GM03348 (cell line): ENCODE measurements around the gene CACNA2D4.

Experiments
- DNase-seq: peaks from one replicate; pipeline ENCODE4 v3.0.0; 2012; ENCODE audit warnings: low spot score

Gene CACNA2D4

GRCh38 chr12:1933342-1934051 lies 15.0 kb upstream of the CACNA2D4 start:
- no peak for DNase-seq

DNA sequence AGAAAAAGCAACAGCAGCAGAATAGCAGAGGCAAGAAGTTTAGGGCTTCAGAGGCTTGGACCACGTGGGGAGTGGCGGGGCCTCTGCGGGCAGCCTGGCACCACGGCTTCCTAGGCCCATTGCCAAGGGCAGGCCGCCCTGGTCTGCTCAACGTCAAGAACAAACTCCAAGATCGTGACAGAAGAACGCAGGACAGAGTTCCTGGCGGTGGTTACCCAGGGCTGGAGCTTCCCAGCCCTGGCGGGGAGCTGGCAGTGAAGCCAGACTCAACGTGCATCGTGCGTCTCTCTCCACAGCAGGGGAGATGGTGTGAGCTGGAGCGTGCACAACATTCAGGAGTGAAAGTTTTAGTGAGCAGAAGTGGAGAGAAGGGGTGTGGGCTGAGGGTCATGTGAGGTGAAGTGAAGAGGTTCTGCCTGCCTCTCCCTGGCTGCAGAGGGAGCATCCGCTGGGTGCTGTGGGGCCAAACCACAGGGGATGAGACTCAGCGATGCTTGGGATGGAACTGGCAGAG lies 13.9 kb upstream of the CACNA2D4 start:
- DNase-seq: peak; percentile 33

GRCh38 chr12:1931642-1932041 lies 13.2 kb upstream of the CACNA2D4 start:
- DNase-seq: no peak

GRCh38 chr12:1930803-1931597 lies 12.5 kb upstream of the CACNA2D4 start:
- no peak for DNase-seq

DNA sequence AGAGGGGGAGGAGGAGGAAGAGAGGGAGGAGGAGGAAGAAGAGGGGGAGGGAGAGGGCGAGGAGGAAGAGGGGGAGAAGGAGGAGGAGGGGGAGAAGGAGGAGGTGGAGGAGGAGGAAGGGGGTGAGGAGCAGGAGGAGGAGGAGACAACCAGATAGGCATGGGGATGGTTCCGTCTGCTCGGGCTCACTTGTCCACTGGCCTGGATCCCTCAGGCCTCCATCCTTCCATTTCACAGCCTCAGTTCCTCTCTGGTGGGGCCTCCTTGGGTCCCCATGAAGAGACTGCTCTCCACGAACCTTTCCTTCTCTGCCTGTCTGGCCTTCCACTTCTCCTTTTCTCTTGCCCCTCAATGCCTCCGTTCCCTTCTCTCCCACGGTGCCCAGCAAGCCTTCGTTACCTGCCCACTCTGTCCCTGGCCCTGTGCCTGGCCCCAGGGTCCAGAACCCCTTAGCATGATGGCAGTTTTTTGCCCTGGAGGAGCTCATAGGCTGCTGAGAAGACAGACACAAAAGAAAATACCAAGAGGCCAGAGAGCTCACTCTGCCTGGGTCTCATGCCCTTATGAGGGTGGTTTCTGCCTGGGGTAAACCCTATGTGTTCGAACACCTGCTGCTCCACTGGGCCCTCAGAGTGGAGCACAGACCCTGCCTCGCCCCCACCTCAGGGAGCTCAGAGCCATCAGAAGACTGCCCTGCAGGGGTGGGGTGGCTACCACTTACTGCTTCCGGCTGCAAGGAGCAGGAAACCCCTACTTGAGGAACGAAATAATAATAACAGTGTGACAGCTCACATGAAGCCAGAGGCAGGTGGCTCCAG lies 11.7 kb upstream of the CACNA2D4 start:
- no peak for DNase-seq

DNA sequence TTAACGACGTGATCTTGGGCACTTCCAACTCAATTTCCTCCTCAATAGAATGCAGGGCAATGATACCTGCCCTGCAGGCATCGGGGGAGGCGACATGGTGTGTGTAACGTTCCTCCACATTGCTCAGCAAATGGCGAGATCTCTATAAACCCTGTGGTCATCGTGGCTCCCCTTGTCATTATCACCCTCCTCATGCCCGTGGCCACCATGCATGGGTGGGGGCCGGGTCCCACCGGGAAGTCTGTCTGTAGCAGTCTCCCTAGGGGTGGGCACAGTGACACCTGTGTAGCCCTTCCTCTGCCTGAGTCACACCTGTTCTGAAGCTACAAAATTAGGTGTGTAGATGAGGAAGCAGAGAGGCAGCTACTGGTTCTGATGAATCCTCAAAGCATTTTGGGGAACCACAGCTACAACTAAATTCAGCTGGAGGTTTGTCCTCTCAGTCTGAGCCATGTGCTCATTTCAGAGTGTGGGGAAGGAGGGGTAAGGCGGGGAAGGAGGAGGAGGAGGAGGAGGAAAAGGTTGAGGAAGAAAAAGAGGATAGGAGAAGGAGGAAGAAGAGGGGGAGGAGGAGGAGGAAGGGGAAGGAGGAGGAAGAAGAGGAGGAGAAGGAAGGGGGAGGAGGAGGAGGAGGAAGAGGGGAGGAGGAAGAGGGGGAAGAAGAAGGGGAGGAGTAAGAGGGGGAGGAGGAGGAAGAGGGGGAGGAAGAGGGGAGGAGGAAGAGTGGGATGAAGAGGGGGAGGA lies 11.0 kb upstream of the CACNA2D4 start:
- no peak for DNase-seq

DNA sequence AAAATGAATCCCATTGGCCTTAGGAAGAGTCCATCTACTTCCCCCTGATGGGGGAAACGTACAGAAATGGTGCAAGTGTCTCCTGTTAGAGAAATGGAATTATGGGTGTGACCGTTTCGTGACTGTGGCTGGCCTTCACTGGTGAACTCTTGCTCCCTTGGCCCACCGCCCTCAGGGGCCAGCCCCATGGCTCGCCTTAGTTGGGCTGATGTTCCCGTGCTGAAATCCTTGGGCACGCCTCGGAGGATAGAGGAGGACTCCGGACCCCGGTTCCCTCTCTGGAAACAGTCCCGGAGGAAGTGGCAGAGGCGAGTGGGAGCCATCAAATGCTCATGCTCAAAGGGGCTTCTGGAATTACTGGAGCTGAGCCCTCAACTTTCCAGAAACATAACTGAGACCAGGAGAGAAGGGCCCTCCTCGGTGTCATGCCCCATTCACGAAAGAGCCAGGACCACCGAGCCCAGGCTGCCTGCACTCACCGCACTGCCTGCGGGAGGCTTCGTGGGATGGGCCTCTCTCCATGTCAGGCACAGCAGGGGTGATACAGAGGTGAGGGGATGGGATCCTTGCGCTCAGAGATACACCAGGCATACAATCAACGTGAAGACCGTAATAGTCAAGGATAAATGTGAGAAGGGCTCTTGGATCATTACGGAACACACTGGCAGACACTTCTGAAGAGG lies 10.1 kb upstream of the CACNA2D4 start:
- no peak for DNase-seq

DNA sequence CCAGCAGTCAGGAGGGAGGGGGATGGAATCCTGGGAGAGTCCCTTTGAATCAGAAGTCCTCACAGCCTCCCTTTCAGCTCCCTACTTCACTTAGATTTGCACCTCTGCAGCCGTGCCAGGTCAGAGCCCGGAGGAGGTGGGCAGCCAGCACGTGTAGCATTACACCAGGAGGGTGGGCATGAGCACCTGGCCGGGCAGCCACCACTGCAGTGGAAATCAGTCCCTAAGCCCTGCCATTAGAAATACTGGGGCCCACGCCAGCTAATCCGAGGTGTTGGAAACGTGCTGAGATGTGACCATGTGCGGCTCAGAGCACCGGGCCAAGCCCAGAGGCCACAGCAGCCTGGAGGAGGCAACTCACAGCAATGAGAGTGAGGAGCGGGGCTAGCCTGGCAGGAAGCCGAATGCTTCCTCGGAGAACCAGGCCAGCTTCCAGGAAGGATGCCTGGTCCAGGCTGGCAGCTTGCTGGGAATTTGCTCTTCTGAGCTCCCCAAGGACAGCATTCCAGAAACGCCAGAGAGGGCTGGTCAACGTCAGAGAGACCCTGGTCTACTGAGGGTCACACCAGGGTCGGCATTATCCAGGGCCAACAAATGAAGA lies 9.4 kb upstream of the CACNA2D4 start:
- DNase-seq: no peak

GRCh38 chr12:1927051-1927680 lies 8.7 kb upstream of the CACNA2D4 start:
- no peak for DNase-seq

DNA sequence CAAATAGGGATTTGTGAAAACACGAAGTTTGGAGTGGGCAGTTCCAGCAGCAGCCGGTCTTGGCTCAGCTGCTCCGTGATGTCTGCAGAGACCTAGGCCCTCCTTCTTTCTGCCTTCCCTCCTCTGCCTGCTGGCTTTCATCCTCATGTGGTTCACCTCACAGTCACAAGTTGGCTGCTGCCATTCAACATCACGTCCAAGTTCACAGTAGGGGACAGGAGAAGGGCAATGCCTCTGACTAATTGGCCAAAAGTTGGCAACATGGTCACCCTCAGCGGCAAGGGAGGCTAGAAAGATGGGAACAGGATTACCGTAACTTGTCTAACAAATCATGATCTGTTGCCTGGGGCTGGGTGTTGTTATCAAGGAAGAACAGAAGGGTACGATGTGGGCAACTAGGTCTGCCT lies 7.8 kb upstream of the CACNA2D4 start:
- no peak for DNase-seq

DNA sequence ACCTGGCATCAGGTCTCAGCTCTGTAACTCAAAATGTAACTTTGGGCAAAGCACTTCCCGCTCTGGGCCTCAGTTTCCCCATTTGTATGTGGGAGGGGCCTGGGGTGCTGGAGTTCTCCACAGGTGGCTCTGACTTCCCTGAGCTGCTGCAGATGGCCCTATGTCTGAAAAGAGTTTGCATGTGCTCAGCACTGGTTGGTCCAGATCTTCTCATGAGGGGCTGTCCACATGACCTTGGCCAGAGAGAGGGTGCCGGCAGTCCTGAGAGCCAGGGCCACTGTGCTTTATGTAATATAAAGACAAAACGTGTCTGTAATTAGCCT lies 7.2 kb upstream of the CACNA2D4 start:
- no peak for DNase-seq

DNA sequence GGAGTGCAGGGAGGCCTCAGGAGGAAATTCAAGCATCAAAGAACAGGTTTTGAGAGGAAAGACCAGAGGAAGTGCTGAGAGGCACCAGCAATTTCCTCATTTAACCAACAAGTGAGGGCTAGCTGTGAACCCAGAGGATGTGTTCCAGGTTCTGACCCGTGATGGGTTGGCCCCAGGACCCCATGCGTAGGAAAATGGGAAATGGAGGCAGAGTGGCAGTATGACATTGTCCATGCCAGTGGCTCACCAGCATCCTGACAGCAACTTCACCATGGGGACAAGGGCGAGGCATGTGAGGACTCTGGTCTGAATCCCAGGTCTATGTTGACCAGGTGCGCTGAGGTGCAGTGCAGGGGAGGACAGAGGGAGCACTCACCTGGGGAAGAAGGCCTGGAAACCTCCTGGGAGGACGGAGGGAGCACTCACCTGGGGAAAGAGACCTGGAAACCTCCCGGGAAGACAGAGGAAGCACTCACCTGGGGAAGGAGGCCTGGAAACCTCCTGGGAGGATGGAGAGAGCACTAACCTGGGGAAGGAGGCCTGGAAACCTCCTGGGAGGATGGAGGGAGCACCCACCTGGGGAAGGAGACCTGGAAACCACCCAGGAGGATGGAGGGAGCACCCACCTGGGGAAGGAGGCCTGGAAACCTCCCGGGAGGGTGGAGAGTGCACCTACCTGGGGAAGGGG lies 6.7 kb upstream of the CACNA2D4 start:
- no peak for DNase-seq

GRCh38 chr12:1922985-1923384 lies 4.5 kb upstream of the CACNA2D4 start:
- peak; percentile 1 for DNase-seq

- DNase-seq: peak; percentile 2
Observed at GRCh38 chr12:1922075-1922709, 3.7 kb upstream of the CACNA2D4 start.

- DNase-seq: peak; percentile 2
Observed at GRCh38 chr12:1920971-1921370, 2.5 kb upstream of the CACNA2D4 start.

DNA sequence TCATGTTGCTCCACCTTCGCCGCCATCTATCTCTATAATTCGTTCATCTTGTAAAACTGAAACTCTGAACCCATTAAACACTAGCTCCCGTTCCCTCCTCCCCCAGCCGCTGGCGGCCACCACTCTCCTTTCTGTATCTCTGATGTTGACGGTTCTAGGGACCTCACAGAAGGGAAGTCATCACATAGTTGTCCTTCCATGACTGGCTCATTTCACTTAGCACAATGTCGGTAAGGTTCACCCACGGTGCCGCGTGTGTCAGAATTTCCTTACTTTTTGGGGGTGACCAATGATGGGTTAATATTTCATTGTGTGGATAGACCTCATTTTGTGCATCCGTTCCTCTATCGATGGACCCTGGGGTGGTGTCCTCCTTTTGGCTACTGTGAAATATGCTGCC lies 2.0 kb upstream of the CACNA2D4 start:
- DNase-seq: no peak

GRCh38 chr12:1919763-1920162 lies 1.3 kb upstream of the CACNA2D4 start:
- DNase-seq: no peak

DNA sequence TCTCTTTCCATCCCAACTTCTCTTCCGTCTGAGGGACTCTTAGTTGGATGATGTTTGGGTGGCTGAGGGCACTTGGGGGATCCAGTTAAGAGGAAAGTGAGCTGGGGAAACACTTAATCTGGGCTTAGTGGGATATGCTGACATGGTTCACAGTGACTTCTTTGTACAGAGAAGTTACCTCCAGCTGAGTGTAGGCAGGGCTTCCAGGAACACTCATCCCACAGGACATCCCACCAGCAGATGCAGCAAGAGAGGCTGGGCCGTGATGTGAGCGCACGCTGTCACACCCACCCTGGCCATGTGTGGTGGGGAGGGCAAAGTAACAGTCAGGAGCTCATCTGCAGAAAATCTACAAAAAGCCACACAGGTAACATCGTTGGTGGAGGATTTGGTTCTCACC lies 832 bp upstream of the CACNA2D4 start:
- peak; percentile 5 for DNase-seq

GRCh38 chr12:1918884-1919236 lies 408 bp upstream of the CACNA2D4 start:
- DNase-seq: peak; percentile 4
